Glomerular visceral epithelial cell (primary cell): ENCODE data around the gene SH3D19.

Experiments
- DNase-seq: peaks from one replicate; pipeline ENCODE4 v3.0.0-alpha.2; 2016; ENCODE audit errors: extremely low spot score

Gene SH3D19

DNA sequence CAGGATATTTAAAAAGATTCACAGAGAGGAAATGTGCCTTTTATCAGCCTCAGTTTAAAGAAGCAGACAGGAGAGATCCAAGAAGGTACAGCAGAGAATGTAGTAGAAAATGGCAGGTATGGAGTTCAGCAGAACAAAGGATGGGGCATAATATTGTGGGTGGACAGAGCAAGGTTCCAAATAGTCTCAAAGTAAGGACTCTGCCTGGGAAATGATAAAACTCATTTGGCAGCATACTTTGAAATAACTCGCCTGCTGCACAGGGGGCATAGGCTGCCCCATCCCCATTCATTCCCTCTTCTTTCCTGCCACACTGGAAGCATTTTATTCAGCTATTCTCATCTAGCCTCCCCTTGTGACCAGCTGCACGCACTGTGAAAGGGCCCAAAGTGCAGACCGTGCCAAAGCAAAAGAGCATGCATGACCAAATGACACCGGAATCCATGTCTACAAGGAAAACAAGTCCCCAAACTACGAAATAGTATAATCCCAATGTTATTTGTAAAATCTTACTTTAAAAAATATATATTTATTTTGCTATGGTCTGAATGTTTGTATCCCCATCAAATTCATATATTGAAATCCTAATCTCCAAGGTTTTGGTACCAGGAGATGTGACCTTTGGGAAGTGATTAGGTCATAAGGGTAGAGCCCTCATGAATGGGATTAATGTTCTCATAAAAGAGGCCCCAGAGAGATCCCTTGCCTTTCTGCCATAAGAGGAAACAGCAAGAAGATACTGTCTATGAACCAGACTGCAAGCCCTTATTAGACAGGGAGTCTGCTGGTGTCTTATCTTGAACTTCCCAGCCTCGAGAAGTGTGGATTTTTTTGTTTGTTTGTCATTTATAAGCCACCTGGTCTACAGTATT, 125.8 kb downstream of the SH3D19 start:
- DNase-seq, result no peak

DNA sequence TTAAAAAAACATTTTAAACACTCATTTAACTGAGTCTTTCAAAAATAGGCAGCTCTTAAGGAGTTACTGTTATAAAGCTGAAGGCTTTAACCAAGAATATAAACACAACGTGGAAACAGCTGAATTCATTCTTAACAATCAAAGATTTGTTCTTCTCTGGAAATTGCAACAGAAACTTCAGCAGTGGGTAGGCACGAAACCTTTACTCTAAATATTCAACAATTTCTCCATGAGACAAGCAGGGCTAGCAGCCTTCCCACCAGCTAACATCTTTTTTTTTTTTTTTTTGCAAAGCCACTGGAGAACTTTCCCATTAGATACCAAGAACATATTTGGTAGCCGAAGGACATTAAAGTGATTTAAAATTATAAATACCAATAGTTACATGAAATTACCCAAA, 126.7 kb downstream of the SH3D19 start:
- DNase-seq, result no peak

DNA sequence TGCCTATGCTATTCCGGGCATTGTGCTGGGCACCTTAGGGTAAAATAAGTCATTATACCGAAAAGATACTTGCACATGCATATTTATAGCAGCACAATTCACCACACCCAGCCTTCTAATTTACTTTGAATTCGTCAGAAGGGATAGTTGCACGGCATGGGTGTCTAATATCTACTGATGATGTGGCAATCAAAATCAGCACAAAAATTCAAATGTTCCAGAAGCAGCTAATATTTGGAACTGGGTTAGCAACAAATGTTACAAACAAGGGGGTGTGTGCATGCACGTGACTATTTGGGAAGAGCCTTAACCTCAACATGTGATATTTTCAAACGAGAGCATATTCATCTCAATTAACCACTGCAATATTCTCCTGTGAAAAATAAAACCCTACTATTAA, 128.2 kb downstream of the SH3D19 start:
- no peak for DNase-seq

DNA sequence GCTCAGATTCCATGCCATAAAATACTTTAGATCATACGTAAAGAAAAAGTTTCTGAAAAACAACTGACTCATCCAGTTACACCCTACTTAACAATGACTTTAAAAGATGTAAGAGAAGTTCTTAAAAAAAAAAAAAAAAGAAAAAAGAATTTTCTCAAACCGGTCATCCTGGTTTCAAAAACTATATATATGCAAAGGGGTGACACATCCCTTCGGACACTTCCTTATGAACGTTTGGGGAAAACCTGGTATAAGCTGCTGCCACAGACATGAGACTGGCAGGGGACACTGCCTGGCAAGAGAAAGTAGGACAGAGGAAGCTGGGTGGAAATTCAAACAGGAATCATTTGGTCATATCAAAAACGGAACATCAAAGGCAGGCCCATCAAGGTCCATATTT, 129.6 kb downstream of the SH3D19 start:
- peak; percentile 67 for DNase-seq

DNA sequence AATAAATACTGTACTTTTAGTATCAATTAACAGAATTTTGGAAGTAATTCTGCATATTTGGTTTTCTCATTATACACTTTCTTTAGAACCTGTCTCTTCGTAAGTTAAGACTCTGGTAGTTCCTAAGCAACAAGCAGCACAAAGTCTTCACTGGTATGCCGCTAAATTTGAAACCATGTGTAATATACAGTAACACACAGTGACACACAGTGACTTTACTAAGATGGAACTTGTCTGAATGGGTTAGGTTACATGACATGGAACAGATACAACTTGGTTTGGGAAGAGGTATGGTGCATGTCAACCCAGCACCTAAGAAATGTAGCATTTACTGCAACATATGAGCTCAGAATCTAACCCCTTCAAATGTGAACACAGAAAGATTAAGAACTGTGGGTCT, 132.0 kb downstream of the SH3D19 start:
- no peak for DNase-seq

DNA sequence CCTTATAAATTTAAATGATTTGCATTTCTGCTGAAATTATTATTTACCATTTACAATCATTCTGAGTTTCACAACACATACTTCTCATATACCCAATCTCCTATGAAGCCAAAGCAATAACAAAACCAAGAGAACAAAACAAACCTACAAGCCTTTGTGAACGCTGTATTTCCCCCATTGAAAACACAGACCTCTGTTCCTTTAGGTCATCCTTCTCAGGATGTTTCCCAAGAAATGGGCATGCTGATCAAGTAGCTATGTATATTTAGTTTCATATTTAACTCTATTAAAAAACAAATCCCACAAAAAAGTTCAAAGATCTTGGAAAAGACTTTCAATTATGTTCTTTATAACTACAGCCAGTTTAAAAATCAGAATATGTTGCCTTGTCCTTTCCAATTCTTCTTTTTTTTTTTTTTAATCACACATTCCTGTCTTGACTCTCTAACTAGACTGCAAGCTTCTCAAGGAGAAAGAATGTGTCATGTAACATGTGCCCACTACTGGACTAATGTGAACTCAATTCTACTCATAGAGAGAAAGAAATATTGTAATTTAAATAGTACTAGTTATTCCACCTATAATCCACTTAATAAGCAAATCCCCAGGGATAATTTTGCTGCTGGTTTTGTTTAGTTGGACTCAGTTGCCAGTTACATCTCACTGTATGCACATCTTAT, 132.7 kb downstream of the SH3D19 start:
- DNase-seq, result no peak

DNA sequence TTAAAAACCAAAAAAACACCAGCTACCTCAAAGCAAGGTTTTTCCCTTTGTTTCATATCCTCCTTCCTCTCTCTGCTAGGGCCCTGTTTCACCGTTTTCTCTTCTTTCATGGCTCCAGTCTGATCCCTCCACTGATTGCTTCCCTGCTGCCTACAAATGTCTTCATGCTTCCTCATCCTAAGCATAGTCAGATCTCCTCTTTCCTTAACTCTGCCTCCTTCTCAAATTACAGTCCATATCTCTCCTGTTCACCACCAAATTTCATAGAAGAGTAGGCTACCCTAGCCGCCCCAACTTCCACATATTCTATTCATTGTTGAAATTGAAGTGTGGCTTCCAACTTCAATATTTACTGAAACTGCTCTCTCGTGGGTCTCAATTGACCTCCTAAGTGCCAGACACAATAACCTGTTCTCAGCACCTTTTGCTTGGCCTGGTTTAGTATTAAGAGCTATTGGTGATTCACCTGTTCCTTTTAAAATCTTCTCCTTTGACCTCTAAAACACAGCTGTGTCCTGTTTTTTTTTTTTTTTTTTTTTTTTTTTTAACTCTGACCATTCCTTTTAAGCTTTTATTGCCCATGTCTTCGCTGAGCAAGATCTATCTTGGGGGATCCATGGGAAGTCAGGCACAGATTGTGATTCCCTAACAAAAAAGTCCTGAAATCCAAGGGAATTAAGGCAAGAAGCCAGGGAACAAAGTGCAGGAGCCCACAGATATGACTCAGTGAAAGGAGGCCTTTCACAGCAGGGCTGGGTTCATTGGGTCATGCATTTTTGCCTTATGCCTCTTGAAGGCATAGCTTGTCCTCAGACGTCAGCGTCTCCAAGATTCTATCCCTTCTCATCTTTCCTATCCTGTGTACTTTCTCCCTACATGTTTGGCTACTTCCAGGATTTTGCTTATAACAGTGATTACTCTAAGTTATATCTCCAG, 140.6 kb downstream of the SH3D19 start:
- peak; percentile 7 for DNase-seq

DNA sequence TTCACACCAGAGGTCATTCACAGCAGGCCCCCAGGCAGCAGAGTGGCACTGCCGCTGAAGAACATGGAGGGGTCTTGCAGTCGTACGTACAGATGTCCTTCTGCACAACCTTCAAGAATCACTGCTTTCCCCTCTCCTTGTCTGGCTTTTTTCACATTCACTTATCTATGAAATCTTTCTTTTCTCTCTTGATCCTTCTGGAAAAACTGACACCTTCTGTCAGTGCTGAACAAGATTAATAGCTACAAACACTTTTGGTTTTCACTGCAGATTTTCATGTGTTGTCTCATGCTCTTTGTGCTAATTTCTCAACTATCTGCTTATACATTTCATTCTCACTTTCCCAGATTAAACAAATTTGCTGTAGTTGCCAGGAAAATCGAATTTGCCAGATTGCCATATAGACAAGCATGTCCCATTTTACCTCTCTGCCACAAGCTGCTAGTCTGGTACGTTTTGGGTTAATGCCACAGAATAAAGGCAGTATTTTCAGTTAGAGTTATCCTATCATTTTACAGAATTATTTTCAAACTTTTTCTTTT, 142.9 kb downstream of the SH3D19 start:
- no peak for DNase-seq

DNA sequence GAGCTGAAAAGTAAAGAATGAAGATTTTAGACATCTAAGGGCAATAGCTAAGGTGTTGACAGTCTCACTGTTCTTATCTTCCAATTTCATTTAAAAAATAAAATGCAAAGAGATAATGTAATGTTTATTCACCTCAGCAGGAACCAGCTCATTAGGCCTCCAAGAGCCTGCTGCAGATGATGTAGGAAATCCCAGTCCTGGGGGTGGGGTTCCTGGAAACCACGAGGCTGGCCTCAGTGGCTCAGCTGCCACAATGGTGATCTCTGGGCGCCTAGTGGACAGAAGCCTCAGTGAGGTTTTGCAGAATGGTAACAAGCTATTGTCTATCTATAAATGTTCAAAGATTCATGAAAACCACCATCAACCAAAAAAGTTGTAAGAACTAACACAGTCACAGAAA, 148.7 kb downstream of the SH3D19 start:
- DNase-seq, result no peak

DNA sequence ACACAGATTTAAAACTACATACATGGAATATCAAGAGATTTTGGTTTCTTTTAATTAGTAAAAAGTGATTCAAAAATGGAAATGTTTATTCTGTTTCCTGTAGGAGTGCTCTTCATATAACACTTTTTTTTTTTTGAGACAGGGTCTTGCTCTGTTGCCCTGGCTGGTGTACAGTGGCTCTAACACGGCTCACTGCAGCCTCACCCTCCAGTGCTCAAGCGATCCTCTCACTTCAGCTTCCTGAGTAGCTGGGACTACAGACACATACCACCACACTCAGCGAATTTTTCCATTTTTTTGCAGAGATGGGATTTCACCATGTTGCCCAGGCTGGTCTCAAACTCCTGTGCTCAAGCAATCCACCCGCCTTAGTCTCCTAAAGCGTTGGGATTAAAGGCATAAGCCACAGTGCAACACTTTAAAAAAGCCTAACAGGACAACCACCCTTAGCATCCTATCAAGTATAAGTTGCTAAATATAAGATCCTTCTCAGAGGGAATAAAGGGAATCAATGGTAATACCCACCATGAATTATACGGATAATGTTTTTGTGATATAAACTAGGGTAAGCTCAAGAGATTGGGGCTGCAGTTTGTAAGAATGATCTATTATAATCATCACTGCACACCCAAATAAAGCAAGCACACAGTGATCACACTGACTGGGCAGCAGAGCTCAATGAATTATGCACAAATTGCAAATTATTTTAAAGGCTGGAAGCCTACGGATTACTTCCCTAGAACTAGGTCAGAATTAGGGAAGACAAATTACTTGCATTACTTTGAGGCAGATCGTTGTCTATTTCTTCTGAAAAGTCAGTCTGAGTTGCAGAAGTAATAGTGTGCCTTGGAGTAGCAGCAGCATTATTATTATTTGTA, 149.4 kb downstream of the SH3D19 start:
- DNase-seq, result no peak

DNA sequence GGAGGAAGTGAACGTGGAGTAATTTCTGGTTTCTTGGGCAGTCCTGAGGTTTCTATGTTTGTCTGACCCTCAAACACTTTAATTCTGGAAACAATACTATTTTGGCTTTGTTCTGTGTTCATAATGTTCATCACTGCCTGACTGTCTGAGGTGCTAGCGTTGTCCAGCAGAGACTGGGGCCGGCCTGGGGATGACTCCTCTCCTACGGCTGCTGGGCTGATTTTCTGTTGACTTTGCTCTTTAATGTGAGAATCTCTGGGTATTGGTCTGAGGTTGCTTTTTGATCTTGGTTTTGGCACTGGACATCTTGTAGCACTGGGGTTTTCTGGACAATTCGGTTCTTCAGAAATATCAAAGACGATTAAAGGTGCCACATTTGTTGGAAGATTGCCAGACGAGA, 150.2 kb downstream of the SH3D19 start:
- no peak for DNase-seq

DNA sequence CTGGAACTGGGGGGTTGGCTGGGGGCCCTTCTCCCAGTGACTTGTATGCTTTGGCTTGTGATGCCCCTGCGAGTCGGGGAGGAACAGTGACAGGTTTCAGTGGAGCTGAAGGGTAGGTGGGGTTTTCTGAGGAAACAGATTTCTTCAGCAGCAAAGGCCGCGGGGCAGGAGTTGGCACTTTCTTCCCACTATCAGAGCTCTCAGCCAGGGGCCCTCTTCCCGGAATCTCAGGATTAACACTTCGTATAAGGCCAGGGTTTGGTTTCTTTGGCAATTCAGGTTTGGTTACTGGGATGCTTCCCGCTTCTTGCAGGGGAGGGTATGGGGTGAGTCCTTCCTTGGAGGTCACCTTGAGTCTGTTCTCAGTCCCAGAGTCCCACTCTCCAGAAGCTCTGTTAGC, 150.6 kb downstream of the SH3D19 start:
- no peak for DNase-seq

DNA sequence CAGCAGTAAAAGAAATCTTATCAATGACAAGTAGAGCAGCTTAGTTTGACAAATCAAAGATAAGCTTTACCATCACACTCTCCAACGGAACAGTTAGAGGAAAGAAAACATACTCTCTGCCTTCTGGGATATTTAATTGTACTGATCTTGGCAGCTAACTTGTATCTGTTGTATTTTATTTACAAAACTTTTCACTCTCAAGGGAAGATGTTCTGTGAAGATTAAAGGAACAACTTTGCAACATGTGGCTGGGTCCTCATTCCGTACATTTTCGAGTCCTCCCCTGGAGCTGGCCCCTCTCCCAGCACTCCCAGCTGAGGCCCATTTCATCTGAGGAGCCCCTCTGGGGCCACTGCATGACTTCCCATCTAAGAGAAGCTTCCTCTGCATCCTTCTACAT, 151.5 kb downstream of the SH3D19 start:
- no peak for DNase-seq

DNA sequence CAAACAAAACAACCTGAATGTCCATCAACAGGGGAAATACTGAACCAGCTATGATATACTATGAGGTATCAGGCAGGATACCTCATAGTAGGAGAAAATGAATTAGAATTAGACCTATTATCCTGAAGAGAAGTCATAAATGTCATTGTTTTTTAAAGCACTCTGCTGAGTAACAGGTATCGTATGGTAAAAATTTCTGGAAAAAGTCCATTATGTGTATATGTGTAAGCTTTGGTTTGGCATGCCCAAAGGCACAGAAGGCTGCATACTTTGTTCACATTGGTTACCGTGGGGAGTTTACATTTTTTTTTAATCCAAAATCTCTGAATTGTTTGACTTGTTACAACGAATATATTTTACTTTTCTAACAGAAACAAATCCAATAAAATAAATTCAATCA, 155.5 kb downstream of the SH3D19 start:
- no peak for DNase-seq

DNA sequence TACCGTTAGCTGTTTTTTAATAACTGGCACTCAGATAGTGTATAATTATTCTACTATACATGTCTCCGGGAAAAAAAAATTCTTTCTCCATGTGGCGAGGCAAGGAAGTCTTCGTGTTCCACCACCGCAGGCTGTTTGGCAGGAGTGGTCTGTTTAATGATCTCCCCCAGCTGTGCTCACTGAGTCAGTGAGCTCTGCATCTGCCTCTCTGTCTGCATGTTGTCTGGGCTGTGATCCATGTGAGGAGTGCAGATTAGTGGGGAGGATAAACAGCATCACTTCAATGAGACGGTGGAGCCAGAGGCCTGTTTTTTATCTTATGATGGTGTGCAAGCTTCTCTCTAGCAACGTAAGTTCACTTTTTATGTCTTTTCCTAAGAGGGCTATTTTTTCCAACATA, 156.2 kb downstream of the SH3D19 start:
- no peak for DNase-seq

DNA sequence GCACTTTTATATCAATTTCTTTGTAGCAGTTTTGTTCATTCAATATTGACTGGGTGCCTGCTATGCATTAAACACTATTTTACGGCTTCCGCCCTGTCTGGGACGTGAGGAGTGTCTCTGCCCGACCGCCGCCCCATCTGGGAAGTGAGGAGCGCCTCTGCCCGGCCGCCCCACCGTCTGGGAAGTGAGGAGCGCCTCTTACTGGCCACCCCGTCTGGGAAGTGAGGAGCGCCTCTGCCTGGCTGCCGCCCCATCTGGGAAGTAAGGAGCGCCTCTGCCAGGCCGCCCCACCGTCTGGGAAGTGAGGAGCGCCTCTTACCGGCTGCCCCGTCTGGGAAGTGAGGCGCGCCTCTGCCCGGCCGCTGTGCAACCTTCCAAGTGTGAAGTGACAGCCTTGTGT, 157.8 kb downstream of the SH3D19 start:
- DNase-seq, result no peak

DNA sequence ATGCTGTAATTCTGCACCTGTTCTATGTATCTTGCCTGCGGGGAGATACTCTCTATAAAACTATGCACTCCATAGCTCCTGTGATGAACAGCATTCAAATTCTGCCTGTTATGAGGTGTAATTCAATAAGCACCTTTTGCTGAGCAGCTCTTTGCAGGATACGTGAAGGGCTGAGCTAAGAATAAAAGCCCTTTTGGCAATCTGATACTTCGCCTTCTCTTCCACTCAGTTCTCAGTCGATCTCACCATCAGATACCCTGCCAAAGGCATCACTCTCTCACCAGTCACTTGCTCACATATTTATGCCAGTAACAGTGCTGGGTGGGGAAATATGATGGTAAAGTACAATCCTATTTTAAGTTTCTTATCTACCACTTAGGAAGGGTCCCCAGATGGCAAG, 158.8 kb downstream of the SH3D19 start:
- DNase-seq, result no peak

DNA sequence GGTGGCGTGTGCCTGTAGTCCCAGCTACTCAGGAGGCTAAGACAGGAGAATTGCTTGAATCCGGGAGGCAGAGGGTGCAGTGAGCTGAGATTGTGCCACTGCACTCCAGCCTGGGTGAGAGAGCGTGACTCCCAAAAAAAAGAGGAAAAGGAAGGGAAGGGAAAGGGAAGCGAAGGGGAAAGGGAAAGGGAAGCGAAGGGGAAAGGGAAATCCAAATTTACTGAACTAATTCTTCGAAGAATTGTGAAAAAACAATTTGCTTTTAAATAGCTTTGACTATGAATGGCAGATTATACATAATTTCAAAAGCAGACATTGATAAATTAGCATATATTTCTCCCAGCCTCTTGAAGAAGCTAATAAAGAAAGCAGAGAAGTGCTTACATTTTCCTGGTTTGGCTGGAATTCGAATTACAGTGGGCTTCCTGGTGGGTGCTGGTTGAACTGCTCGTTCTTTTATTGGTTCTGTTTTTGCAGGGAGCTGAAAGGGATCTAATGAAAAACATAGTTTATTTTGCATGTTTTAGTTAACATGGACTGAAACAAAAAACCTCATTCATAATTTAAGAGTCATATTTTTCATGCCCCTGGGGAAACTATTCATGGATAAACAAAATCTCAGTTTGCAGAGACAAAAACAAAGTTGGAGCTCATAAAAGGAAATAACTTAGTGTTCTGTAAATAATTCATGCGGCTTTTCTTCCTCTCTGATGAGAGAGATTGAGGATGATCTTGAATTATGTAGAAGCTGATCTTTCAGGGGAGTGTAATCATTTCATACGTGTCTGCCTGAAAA, 160.0 kb downstream of the SH3D19 start:
- no peak for DNase-seq

DNA sequence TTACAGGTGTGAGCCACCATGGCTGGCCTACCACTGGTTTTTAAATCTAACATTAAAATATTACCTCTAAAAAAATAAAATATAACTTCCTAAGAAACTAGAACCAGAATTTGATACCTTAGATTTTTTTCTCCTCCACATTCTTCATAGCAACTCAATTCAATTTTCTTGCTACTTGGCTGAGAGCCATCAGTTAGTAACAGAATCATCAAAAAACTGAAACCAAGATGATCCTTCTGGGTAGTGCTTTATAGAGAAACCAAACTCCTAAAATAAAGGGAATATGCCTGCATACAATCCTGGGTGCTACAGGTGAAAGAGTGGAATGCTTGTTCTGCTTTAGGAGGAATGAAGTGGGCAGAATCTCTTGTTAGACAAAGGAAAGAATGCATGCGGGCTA, 161.6 kb downstream of the SH3D19 start:
- DNase-seq, result no peak

DNA sequence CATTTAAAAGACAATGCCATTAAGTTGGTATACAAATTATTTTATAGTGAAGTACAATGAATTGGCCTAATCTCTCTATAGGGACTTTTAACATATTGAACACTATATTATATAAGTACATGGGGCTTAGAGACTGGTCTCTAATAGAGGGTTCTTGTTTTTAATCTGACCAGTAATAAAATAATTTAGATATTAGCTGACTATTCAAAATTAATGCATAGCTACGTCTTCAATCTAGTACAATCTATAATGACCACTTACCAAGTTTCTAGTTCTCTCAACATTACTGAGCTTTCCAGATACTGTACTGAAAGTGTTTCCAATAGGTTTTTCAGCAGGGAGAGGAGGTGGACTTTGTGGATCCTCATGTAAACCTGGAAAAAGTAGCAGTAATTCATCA, 166.4 kb downstream of the SH3D19 start:
- DNase-seq, result no peak
